Endothelial cell of umbilical vein (primary cell): ENCODE measurements around the gene ZHX3. TPM values are rescaled to one million over a fixed set of nuclear protein-coding genes. Genes with fewer than 3 reads are reported as not detected.
A peak's percentile ranks its signal among the peaks of the same experiment; 100 is the strongest.

Experiments
- BruUV-seq: library from RNA; stranded (reverse); fragments of 400-500 nt; replicated peaks from 2 replicates; lab custom pipeline; 2021; lab: Mats Ljungman, UMichigan
- CTCF ChIA-PET: fragments of 300-600, 350-600 bp; sonication (Branson Sonifier 250); formaldehyde crosslinking; loops from one replicate; lab custom pipeline; 2021; ENCODE audit warnings: antibody characterized with exemption, inconsistent platforms; lab: Charles Lee
- POLR2A ChIA-PET: fragments of 300-600, 350-600 bp; sonication (Branson Sonifier 250); formaldehyde crosslinking; loops from one replicate; lab custom pipeline; 2021; ENCODE audit warnings: antibody characterized with exemption, inconsistent platforms; lab: Charles Lee
- DNase-seq: peaks from one replicate; pipeline ENCODE4 v3.0.0-alpha.2; 2011; ENCODE audit warnings: low read depth, low spot score
- FAIRE-seq: peaks from 2 replicates; lab custom pipeline; 2011; peaks lifted over from hg19 to GRCh38; lab: Jason Lieb, UNC
- H2AFZ ChIP-seq: 2 replicates; pipeline ENCODE4 v1.6.0; 2012; ENCODE audit warnings: low read depth, low read length, control low read depth, inconsistent platforms
- H3K27ac ChIP-seq: 2 replicates; pipeline ENCODE4 v1.5.1; 2011; ENCODE audit warnings: low read depth, mild to moderate bottlenecking, control low read depth, low read length, moderate library complexity; ENCODE audit not compliant: insufficient read depth
- H3K27me3 ChIP-seq, 2 experiments: 2 replicates each; pipeline versions ENCODE4 v1.6.0 to v1.6.1; 2011; ENCODE audit warnings: low read length in 2 of 2, mixed read lengths in 1 of 2; ENCODE audit not compliant: control insufficient read depth in 2 of 2, insufficient read depth in 2 of 2
- H3K36me3 ChIP-seq, 2 experiments: 2 replicates in 1 of 2; 3 replicates in 1 of 2; pipeline ENCODE4 v1.5.1; 2011; ENCODE audit warnings: low read length in 2 of 2, mild to moderate bottlenecking in 1 of 2, moderate library complexity in 1 of 2; ENCODE audit not compliant: control insufficient read depth in 2 of 2, insufficient read depth in 2 of 2; ENCODE audit errors: extremely low read depth in 1 of 2
- H3K4me1 ChIP-seq: 3 replicates; pipeline ENCODE4 v1.5.1; 2011; ENCODE audit warnings: mild to moderate bottlenecking, low read length; ENCODE audit not compliant: control insufficient read depth, insufficient read depth; ENCODE audit errors: extremely low read depth
- H3K4me2 ChIP-seq: 2 replicates; pipeline ENCODE4 v1.6.1; 2011; ENCODE audit warnings: low read length, control low read depth, mixed read lengths; ENCODE audit not compliant: insufficient read depth
- H3K4me3 ChIP-seq, 3 experiments: fragments of 200-600 bp in 1 of 3; sonication (generic), shearing (Covaris generic) in 1 of 3; replicated peaks in 1 of 3; 2 replicates each; pipeline ENCODE4 v1.5.1; 2011 to 2016; ENCODE audit warnings: control low read depth in 3 of 3, low read length in 3 of 3, mild to moderate bottlenecking in 2 of 3, inconsistent platforms in 1 of 3, low read depth in 1 of 3, moderate library complexity in 1 of 3; ENCODE audit not compliant: insufficient read depth in 1 of 3
- H3K79me2 ChIP-seq: 2 replicates; pipeline ENCODE4 v1.6.0; 2012; ENCODE audit warnings: low read length, inconsistent platforms; ENCODE audit not compliant: control insufficient read depth, insufficient read depth
- H3K9ac ChIP-seq: replicated peaks from 2 replicates; pipeline ENCODE3; 2011; ENCODE audit warnings: low read length, control low read depth; ENCODE audit not compliant: insufficient read depth; ENCODE audit errors: extremely low read depth
- H3K9me1 ChIP-seq: replicated peaks from 3 replicates; pipeline ENCODE4 v1.6.0; 2011; ENCODE audit warnings: mild to moderate bottlenecking, low read length; ENCODE audit not compliant: control insufficient read depth, insufficient read depth; ENCODE audit errors: extremely low read depth
- H3K9me3 ChIP-seq: replicated peaks from 2 replicates; pipeline ENCODE4 v1.5.1; 2012; ENCODE audit warnings: low read length, inconsistent platforms; ENCODE audit not compliant: control insufficient read depth, insufficient read depth
- H4K20me1 ChIP-seq: replicated peaks from 2 replicates; pipeline ENCODE3; 2011; ENCODE audit warnings: mild to moderate bottlenecking, low read length; ENCODE audit not compliant: control insufficient read depth, insufficient read depth; ENCODE audit errors: extremely low read depth
- EZH2 ChIP-seq: IDR thresholded peaks from 2 replicates; pipeline ENCODE4 v1.6.1; 2012; ENCODE audit warnings: borderline replicate concordance, low read depth, mild to moderate bottlenecking, moderate library complexity, low read length, inconsistent platforms; ENCODE audit not compliant: severe bottlenecking
- FOS ChIP-seq: IDR thresholded peaks from 2 replicates; pipeline ENCODE4 v1.6.1; 2011; ENCODE audit warnings: mild to moderate bottlenecking, low read length, moderate library complexity, borderline replicate concordance; ENCODE audit not compliant: insufficient read depth
- GATA2 ChIP-seq: IDR thresholded peaks from 2 replicates; pipeline ENCODE4 v1.7.0; 2011; ENCODE audit warnings: low read depth, mild to moderate bottlenecking, moderate library complexity, mixed read lengths, low read length; ENCODE audit not compliant: insufficient read length, insufficient read depth
- JUN ChIP-seq: IDR thresholded peaks from 2 replicates; pipeline ENCODE4 v1.6.1; 2011; ENCODE audit warnings: borderline replicate concordance, low read depth; ENCODE audit not compliant: insufficient read length, insufficient read depth
- MYC ChIP-seq: IDR thresholded peaks from one replicate; pipeline ENCODE4 v1.6.1; 2011; ENCODE audit warnings: mild to moderate bottlenecking, low read depth, low read length
- POLR2A ChIP-seq: IDR thresholded peaks from 2 replicates; pipeline ENCODE4 v1.6.1; 2012; ENCODE audit warnings: low read depth, mild to moderate bottlenecking, control low read depth, low read length
- POLR2AphosphoS5 ChIP-seq: IDR thresholded peaks from 2 replicates; pipeline ENCODE4 v1.6.1; 2012; ENCODE audit warnings: low read depth, mild to moderate bottlenecking, control low read depth, low read length, moderate library complexity; ENCODE audit not compliant: insufficient read depth
- dilution Hi-C: fragments of 300-500 bp; cut with MboI; formaldehyde crosslinking; loops from one replicate; pipeline ENCODE4 v1.15.0; 2019; ENCODE audit warnings: low sequenced_read_pairs; ENCODE audit not compliant: extremely low pct_ligation_motif_present
- intact Hi-C: fragments of 100-400 bp; cut with micrococcal nuclease; formaldehyde crosslinking; loops from one replicate; pipeline ENCODE4 v1.10.0; 2022
- polyA plus RNA-seq, 4 experiments: library from polyadenylated mRNA; depleted of rRNA in 3 of 4; stranded (reverse) in 3 of 4; unstranded in 1 of 4; fragments of >200 nt; gene quantifications; 2 replicates each; pipeline versions ENCODE4 v1.2.1 to v1.2.3, GENCODE V29; 2011 to 2012; ENCODE audit warnings: missing spikeins in 1 of 4
- total RNA-seq: library from RNA; stranded (reverse); gene quantifications from 2 replicates; pipeline ENCODE4 v1.2.3, GENCODE V29; 2021
- TF ChIP-seq, protein P1 (sequence below), 2 donors: IDR thresholded peaks; 1 replicate in 1 of 2; 2 replicates in 1 of 2; pipeline ENCODE4 v1.5.1; 2011; ENCODE audit warnings: low read length in 2 of 2, mild to moderate bottlenecking in 2 of 2, moderate library complexity in 2 of 2, control low read depth in 1 of 2, inconsistent platforms in 1 of 2, low read depth in 1 of 2; ENCODE audit not compliant: insufficient read depth in 1 of 2; ENCODE audit errors: extremely low read depth in 1 of 2
- TF ChIP-seq, protein P2 (sequence below): IDR thresholded peaks from 2 replicates; pipeline ENCODE4 v1.6.1; 2011; ENCODE audit not compliant: insufficient read depth, insufficient read length

Gene ZHX3
- total and polyA plus RNA-seq, 2 donors (not counting 3 experiments of a cell fraction or from before 2014, with no cell fraction given), result 7.4 to 17.8 TPM

DNA sequence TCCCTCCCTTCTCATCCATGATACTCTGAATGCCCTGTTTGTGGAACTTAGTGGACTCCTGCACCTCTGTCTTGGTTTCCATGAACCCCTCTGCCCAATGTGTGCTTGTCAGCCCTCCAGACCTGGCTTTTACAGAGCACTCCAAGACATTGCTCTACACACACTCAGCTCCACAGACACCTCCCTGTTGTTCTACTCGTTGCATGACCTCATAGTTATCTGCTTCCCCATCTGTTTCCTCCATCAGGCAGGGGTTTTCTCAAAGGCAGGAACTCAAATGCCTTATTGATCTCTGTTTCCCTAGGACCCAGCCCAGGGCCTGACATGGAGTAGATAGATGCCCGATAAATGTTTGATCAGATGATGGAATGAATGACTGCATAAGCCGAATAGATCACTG lies 166.9 kb downstream of the ZHX3 start:
- Histone ChIP-seq H3K9ac (peak overlapping the region; percentile 58), H2AFZ (no peak overlapping the region), H4K20me1 (peaks cover 1% of the 10 kb centered on the region), H3K36me3 (no peaks in the 10 kb centered on the region), H3K9me3 (no peaks in the 10 kb centered on the region), H3K79me2 (peaks cover 97% of the 10 kb centered on the region), H3K27me3 (no peaks in the 10 kb centered on the region), H3K9me1 (no peaks in the 10 kb centered on the region), H3K4me2 (peak overlapping the region; percentile 20), H3K27ac (peak overlapping the region; percentile 96), H3K4me3 (no peak overlapping the region), H3K4me1 (peaks cover 78% of the 10 kb centered on the region)
- TF ChIP-seq POLR2AphosphoS5 (peak; percentile 95), GATA2 (peak; percentile 99), JUN (peak; percentile 98), POLR2A (peak; percentile 79)
- TF ChIP-seq, protein P1, sequence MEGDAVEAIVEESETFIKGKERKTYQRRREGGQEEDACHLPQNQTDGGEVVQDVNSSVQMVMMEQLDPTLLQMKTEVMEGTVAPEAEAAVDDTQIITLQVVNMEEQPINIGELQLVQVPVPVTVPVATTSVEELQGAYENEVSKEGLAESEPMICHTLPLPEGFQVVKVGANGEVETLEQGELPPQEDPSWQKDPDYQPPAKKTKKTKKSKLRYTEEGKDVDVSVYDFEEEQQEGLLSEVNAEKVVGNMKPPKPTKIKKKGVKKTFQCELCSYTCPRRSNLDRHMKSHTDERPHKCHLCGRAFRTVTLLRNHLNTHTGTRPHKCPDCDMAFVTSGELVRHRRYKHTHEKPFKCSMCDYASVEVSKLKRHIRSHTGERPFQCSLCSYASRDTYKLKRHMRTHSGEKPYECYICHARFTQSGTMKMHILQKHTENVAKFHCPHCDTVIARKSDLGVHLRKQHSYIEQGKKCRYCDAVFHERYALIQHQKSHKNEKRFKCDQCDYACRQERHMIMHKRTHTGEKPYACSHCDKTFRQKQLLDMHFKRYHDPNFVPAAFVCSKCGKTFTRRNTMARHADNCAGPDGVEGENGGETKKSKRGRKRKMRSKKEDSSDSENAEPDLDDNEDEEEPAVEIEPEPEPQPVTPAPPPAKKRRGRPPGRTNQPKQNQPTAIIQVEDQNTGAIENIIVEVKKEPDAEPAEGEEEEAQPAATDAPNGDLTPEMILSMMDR (IDR thresholded peaks at IDR 0.05; ENCODE audit: extremely low read depth in 1 of 2, insufficient read depth in 1 of 2, low read depth in 1 of 2, low read length in 2 of 2), result no peak
- DNase-seq (peak; percentile 96), FAIRE-seq (peak; percentile 98)
- ChIA-PET CTCF (interaction anchor here (1.0 to 3.8 kb wide), 10 partner anchors 9 to 260 kb away, joined by 3 to 26 read pairs (median 6); partner anchors contain the start of gene PLCG1), POLR2A (interaction anchor here (1.0 to 1.5 kb wide), 2 partner anchors 8 to 12 kb away, joined by 3 to 8 read pairs; no protein-coding TSS in a partner anchor)
- BruUV-seq, result no TSS peak
- dilution Hi-C loops, result no loop called here
- intact Hi-C loops, result loop anchor here (1.0 to 2.0 kb wide), 3 partner anchors 9 to 99 kb away; partner anchors contain the start of gene PLCG1

- intact Hi-C loops (loop anchor here (10.0 kb wide), 1 partner anchor 546 kb away; no protein-coding TSS in a partner anchor), dilution Hi-C loops (no loop called here)
- POLR2A ChIA-PET, result no interaction called here
- DNase-seq (no peak), FAIRE-seq (no peak)
- CTCF ChIA-PET, result interaction anchor here (1.2 to 2.6 kb wide), 4 partner anchors 9 to 191 kb away, joined by 5 to 15 read pairs (median 10); partner anchors contain the start of gene LPIN3
- Histone ChIP-seq H3K4me2 (no peak overlapping the region), H3K27ac (peak overlapping the region; percentile 96), H3K4me1 (peaks cover 81% of the 10 kb centered on the region), H3K36me3 (peaks cover 0 to 4% of the 10 kb centered on the region in 2 experiments), H3K9ac (no peak overlapping the region), H3K79me2 (peaks cover 97% of the 10 kb centered on the region), H4K20me1 (no peaks in the 10 kb centered on the region), H3K9me3 (no peaks in the 10 kb centered on the region), H3K9me1 (no peaks in the 10 kb centered on the region), H3K4me3 (no peak overlapping the region), H2AFZ (no peak overlapping the region), H3K27me3 (no peaks in the 10 kb centered on the region)
- TF ChIP-seq, protein P2, sequence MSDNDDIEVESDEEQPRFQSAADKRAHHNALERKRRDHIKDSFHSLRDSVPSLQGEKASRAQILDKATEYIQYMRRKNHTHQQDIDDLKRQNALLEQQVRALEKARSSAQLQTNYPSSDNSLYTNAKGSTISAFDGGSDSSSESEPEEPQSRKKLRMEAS, result no peak
- no peak for TF ChIP-seq EZH2
- no peak for TF ChIP-seq POLR2A
- TF ChIP-seq, protein P1 (IDR thresholded peaks at IDR 0.05; ENCODE audit: extremely low read depth in 1 of 2, insufficient read depth in 1 of 2, low read depth in 1 of 2, low read length in 2 of 2), result no peak
- TF ChIP-seq MYC, result no peak
- TF ChIP-seq POLR2AphosphoS5, result no peak
- no peak for TF ChIP-seq FOS
- no peak for TF ChIP-seq JUN
- no peak for TF ChIP-seq GATA2
- BruUV-seq, result no TSS peak
These were observed 168.6 kb downstream of the ZHX3 start for GRCh38 chr20:41148942-41149341.
